Epithelial cell of esophagus (primary cell): Measurements from ENCODE around the gene CCDC197.

Source experiments
- DNase-seq: peaks from one replicate; pipeline ENCODE4 v3.0.0; 2010; ENCODE audit warnings: low read depth
- H3K4me3 ChIP-seq: 2 replicates; pipeline ENCODE4 v1.5.1; 2011; ENCODE audit warnings: mild to moderate bottlenecking, low read length, control low read depth
- TF ChIP-seq, protein P1 (sequence below): IDR thresholded peaks from 2 replicates; pipeline ENCODE4 v1.5.1; 2011; ENCODE audit warnings: low read depth, mild to moderate bottlenecking, low read length, control low read depth, inconsistent platforms; ENCODE audit not compliant: insufficient read depth; ENCODE audit errors: missing control alignments

Gene CCDC197

DNA sequence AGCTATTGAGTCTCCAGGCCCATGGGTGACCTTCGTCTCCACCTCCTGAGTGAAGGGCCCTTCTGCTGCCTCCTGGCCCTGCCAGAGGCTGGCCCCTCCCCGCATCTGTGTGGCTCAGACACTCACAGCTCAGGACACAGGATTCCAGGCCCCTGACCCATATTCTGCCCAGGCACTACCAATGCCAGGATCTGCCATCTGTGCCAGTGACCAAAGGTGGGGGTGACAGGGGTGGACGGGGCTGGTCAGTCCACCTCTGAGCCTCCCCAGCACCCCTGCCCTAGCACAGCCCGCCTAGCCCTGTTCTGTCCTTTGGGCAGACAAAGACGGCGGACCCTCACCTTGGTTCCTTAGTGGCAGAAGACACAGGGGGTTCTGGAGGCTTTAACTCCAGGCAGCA lies 23.5 kb upstream of the CCDC197 start:
- TF ChIP-seq, protein P1, sequence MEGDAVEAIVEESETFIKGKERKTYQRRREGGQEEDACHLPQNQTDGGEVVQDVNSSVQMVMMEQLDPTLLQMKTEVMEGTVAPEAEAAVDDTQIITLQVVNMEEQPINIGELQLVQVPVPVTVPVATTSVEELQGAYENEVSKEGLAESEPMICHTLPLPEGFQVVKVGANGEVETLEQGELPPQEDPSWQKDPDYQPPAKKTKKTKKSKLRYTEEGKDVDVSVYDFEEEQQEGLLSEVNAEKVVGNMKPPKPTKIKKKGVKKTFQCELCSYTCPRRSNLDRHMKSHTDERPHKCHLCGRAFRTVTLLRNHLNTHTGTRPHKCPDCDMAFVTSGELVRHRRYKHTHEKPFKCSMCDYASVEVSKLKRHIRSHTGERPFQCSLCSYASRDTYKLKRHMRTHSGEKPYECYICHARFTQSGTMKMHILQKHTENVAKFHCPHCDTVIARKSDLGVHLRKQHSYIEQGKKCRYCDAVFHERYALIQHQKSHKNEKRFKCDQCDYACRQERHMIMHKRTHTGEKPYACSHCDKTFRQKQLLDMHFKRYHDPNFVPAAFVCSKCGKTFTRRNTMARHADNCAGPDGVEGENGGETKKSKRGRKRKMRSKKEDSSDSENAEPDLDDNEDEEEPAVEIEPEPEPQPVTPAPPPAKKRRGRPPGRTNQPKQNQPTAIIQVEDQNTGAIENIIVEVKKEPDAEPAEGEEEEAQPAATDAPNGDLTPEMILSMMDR, result no peak
- H3K4me3 ChIP-seq, result no peak overlapping the region
- DNase-seq, result no peak

DNA sequence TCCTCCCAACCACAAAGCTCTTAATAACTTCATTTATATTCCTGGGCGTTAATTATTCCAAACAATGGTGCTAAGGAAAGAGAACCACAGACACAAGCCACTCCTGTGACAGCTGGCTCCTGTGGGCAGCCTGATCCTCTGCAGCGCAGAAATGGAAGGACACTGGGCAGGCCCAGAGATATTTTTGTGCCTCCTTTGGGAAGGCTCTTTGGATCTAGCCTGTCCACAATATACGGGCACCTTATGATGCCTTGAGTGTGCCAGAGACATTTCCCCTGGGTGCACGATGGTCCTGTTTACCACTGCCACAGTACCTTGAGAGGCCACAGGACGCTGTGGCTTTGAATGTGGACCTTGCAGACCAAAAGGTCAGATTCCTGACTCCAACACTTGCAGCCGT lies 22.8 kb upstream of the CCDC197 start:
- no peak for DNase-seq
- H3K4me3 ChIP-seq, result no peak overlapping the region
- TF ChIP-seq, protein P1, result no peak

DNA sequence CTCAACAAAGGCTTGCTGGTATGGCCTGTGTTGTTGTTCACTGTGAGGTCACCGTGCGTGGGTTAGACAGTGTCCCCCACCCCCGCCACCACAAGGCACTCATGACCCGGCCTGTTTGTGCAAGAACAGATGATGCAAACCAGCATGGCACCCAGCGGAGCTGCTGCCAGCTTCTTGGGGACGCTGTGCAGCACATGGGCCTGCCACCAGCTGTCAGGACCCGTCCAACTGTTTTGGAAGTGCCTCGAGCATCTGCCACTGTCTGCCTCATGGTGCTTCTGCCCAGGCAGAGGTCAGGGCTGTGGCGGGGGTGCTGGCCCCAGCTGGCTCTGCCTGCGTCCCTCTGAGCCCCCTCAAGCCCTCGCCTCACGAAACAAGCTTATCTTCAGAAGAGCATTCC lies 22.3 kb upstream of the CCDC197 start:
- TF ChIP-seq, protein P1, result no peak
- H3K4me3 ChIP-seq, result no peak overlapping the region
- no peak for DNase-seq

DNA sequence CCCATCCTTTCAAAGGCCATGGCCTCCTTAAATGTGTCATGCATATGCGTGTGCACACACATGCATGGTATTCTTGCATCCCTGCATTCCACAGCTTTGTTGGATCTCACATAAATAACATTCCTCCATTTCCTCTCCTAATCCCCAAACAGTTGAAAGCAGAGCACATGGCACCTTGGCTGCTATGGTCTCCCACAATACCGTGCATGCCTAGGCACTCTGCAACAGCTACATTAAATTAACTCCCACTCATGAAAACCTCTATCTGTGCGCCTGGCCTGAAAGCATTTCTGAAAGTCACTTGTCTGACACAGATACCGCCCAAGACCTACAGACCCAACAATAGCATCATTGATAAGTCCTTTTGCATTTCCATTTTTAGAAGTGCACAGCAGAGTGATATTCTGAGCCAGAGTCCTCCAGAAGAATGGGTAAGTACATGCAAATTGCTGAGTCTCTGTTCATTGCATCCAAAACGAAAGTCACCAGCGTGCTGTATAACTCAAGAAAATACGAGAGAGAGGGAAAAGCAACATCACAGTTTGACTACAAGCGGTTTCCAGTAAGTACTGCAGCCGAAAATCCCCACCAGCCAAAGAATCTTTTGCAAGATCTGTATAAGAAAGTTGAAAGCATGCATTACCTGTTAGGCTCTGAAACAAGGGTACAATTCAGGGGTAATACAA lies 21.2 kb upstream of the CCDC197 start:
- no peak overlapping the region for H3K4me3 ChIP-seq
- DNase-seq, result no peak
- TF ChIP-seq, protein P1, result no peak

DNA sequence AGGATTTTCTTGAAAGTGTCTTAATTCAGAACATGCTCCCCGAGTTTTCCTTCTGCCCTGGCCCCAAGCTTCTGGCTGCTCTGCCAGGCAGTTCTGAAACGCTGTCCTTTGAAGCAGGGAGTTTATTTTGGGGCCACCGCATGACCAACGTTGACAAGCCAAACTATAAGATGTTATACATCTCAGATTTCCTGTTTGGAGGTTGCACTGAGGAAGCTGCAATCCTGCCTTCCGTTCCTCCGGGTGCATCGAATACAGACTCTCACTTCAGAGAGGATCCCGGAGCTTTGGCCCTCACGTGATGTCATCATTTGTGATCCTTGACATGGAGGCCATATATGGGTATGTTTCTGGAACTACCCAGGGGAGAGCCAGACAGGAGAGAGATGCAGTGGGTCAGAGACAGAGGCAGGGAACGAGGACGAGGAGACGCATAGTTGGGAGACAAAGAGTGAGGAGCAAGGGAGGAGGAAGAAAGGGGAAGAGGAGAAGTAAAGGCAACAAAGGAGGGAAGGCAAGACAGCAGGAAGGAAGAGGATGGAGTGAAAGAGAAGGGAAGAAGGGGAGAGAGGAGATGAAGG lies 20.5 kb upstream of the CCDC197 start, which contains the start of gene ASB2:
Gene ASB2, minus strand, starts transcription at position 94 of the 581 bp plus-strand sequence. CDS start 12,031 bp downstream, outside the sequence.
- TF ChIP-seq, protein P1, result no peak
- no peak within 1 kb of the TSS for H3K4me3 ChIP-seq
- DNase-seq, result no peak

DNA sequence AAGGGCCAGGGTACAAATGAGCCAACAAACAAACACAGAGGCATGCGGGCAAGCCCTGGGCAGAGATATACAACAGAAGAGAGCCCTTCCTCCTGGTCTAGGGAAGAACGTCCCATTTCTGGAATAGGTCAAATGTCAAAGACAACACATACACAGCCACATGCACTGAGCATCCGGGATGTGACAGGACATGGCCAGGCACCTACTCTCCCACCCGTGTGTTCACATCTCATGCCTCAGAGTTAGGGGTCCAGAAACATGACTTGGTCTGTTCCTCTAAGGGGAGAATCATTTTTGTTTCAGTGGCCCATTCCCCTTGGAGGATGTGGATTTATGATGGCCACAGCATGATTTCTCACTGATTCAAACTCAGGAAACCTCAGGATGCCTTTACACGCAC lies 19.9 kb upstream of the CCDC197 start:
- no peak overlapping the region for H3K4me3 ChIP-seq
- TF ChIP-seq, protein P1, result no peak
- DNase-seq, result no peak

DNA sequence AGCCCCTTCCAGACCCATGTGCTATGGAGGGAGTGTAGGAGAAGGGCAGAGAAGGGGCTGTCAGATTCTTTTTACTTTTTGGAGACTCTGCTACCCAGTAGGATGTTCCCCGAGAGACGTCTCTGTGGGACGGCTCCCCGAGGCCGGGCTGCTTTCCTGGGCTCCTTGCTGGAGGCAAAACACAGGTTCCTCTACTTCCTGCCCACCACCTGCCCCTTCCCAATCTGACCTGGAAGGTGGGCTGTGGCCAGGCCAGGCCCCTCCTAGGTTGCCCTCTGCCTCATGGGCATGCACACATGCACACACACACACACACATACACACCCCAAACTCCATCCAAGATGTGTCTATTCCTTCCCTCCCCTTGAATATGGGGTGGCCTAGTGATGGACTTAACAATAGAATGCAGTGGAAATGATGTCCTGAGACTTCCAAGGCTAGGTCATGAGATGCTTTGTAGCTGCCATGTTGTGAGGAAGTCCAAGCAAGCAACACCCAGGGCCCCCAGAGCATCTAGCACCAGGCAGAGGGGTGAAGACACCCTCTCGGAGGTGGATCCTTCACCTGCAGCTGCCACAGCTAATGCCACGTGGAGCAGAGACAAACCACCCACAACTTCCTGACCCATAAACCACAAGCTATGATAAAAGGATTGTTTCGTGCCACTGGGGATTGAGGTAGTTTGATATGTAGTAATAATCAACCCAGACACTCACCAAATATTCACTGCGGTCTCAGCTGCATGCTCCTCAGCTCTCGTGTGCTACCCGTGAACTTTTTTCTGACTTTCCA lies 19.1 kb upstream of the CCDC197 start:
- H3K4me3 ChIP-seq, result no peak overlapping the region
- TF ChIP-seq, protein P1, result no peak
- no peak for DNase-seq
